ENCODE measurements around the gene TRIM25. TPM values are rescaled to one million over a fixed set of nuclear protein-coding genes. Genes with fewer than 3 reads are reported as not detected.

Gene TRIM25
- total RNA-seq, 1 experiment from 2014 or later, result 85.6 TPM

DNA sequence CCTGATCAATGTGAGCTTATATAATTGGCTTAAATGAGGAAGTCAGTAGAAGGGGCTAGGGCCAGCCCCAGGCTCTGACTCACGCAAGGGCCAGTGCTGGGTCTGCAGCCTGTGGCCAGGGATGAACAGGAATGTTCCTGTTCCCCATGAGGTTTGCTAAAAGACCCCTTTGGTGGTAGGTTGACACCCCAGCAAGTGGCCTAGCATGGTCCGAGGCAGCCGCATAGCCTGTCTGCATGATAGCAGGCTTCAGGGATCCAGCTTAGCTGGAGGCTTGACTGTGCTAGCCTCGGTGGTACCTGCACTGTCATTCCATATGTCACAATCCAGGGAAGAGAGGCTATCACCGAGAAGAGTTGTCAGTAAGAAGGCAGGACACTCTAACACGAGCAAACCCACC is 23.5 kb downstream of the TRIM25 start:
- POLR2A ChIA-PET, result no interaction called here
- TF ChIP-seq, protein P1, sequence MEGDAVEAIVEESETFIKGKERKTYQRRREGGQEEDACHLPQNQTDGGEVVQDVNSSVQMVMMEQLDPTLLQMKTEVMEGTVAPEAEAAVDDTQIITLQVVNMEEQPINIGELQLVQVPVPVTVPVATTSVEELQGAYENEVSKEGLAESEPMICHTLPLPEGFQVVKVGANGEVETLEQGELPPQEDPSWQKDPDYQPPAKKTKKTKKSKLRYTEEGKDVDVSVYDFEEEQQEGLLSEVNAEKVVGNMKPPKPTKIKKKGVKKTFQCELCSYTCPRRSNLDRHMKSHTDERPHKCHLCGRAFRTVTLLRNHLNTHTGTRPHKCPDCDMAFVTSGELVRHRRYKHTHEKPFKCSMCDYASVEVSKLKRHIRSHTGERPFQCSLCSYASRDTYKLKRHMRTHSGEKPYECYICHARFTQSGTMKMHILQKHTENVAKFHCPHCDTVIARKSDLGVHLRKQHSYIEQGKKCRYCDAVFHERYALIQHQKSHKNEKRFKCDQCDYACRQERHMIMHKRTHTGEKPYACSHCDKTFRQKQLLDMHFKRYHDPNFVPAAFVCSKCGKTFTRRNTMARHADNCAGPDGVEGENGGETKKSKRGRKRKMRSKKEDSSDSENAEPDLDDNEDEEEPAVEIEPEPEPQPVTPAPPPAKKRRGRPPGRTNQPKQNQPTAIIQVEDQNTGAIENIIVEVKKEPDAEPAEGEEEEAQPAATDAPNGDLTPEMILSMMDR (IDR thresholded peaks at IDR 0.05; ENCODE audit: insufficient read depth in 1 of 2, low read depth in 1 of 2, low read length in 1 of 2, severe bottlenecking in 1 of 2, unreplicated experiment in 1 of 2), result no peak
- H3K36me3 Mint-ChIP-seq (ENCODE audit: insufficient read depth, unreplicated experiment), result peaks cover 58% of the 10 kb centered on the region
- H3K4me3 Mint-ChIP-seq (ENCODE audit: unreplicated experiment), result no peak overlapping the region
- no peak overlapping the region for H3K27ac Mint-ChIP-seq (ENCODE audit: unreplicated experiment)
- H3K4me1 ChIP-seq, result no peaks in the 10 kb centered on the region
- H3K4me3 ChIP-seq (ENCODE audit: low read depth, low read length), result no peak overlapping the region
- intact Hi-C loops (cut with micrococcal nuclease; ENCODE audit: unreplicated experiment), result no loop called here
- H3K27me3 ChIP-seq (replicated peaks; ENCODE audit: control insufficient read depth, insufficient read depth, low read length), result no peaks in the 10 kb centered on the region
- H3K27me3 Mint-ChIP-seq (ENCODE audit: insufficient read depth, unreplicated experiment), result no peaks in the 10 kb centered on the region
- peaks cover 13% of the 10 kb centered on the region for H3K36me3 ChIP-seq (ENCODE audit: control insufficient read depth, insufficient read depth, low read length)
- H3K9me3 Mint-ChIP-seq (ENCODE audit: unreplicated experiment), result peaks cover 28% of the 10 kb centered on the region
- no TSS peak for BruUV-seq (replicated peaks)
- DNase-seq, result no peak
- H3K4me1 Mint-ChIP-seq (ENCODE audit: low read depth, unreplicated experiment), result peaks cover 6% of the 10 kb centered on the region
- H3K9me3 ChIP-seq, result no peaks in the 10 kb centered on the region; the same call in 1 of the 2 replicates
- CTCF ChIA-PET, result interaction anchor here (0.6 kb wide), 2 partner anchors 116 to 131 kb away, joined by 3 to 6 read pairs; no protein-coding TSS in a partner anchor

DNA sequence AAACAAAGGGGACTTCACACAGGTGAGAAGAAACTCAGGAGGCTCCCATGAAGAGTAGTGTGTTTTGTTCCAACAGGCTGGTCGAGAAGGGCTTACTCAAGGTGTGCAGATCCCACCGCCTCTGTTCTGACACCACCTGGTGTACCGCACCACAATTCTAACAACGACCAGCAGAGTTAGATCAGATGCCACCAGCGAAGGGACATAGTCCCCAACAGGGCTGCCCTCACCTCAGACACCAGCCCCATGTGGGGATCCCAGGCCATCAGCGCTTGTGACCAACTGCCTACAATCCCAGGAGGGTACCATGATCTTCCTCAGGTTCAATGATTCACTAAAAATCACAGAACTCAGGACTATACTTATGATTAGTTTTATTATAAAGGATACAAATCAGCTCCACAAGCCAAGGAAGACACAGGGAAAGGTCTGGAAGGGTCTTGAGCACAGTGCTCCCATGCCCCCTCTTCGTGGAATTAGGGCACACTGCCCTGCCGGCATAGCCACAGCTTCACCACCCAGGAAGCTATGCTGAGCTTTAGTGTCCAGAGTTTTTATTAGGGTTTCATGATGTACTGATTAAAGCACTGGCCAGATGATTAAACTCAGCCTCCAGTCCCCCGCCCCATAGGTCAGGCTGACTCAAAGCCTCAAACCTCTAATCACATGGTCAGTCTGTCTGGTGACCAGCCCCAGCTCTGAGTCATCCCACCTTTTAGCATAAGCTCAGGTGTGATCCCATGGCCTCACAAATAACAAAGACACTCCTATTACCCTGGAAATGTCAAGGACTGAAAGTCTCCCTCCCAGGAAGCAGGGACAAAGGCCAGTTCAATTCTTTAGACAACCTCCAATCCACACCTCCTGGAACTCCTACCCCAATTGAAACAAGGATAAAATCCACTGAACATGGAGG is 26.0 kb downstream of the TRIM25 start:
- Mint-ChIP-seq H3K36me3 (ENCODE audit: insufficient read depth, unreplicated experiment) (peaks cover 43% of the 10 kb centered on the region), H3K9me3 (ENCODE audit: unreplicated experiment) (peaks cover 27% of the 10 kb centered on the region), H3K27ac (ENCODE audit: unreplicated experiment) (no peak overlapping the region), H3K4me3 (ENCODE audit: unreplicated experiment) (no peak overlapping the region), H3K4me1 (ENCODE audit: low read depth, unreplicated experiment) (peaks cover 6% of the 10 kb centered on the region), H3K27me3 (ENCODE audit: insufficient read depth, unreplicated experiment) (no peaks in the 10 kb centered on the region)
- peaks cover 4% of the 10 kb centered on the region for H3K36me3 ChIP-seq (ENCODE audit: control insufficient read depth, insufficient read depth, low read length)
- no peak overlapping the region for H3K4me3 ChIP-seq (ENCODE audit: low read depth, low read length)
- TF ChIP-seq, protein P1 (IDR thresholded peaks at IDR 0.05; ENCODE audit: insufficient read depth in 1 of 2, low read depth in 1 of 2, low read length in 1 of 2, severe bottlenecking in 1 of 2, unreplicated experiment in 1 of 2), result no peak
- H3K27me3 ChIP-seq (replicated peaks; ENCODE audit: control insufficient read depth, insufficient read depth, low read length), result no peaks in the 10 kb centered on the region
- ChIA-PET CTCF (no interaction called here), POLR2A (no interaction called here)
- intact Hi-C loops (cut with micrococcal nuclease; ENCODE audit: unreplicated experiment), result no loop called here
- H3K4me1 ChIP-seq, result no peaks in the 10 kb centered on the region
- no peaks in the 10 kb centered on the region; the same call in 1 of the 2 replicates for H3K9me3 ChIP-seq
- TSS peak; percentile 37 for BruUV-seq (replicated peaks)
- no peak for DNase-seq

DNA sequence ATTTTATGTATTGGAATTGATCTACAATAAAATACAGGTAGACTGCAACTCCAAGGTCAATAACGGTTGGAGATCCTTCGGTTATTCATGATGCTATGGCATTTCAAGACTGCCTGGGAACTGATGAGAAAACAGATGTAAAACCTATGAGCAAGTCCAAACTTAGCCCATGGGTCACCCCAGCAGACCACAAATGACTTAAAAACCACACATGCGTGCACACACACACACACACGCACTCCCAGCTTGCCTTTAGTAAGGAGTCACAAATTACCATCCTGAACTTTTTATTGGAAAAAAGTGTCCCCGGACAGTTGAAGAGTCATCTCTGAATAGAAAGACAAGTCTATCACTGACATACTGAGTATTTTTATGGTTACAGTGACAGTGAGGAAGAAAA is 26.7 kb downstream of the TRIM25 start:
- no peak overlapping the region for H3K27ac Mint-ChIP-seq (ENCODE audit: unreplicated experiment)
- intact Hi-C loops (cut with micrococcal nuclease; ENCODE audit: unreplicated experiment), result no loop called here
- Histone ChIP-seq H3K4me1 (no peaks in the 10 kb centered on the region), H3K36me3 (ENCODE audit: control insufficient read depth, insufficient read depth, low read length) (peaks cover 1% of the 10 kb centered on the region; the same call in 1 of the 2 replicates), H3K4me3 (ENCODE audit: low read depth, low read length) (no peak overlapping the region), H3K27me3 (replicated peaks; ENCODE audit: control insufficient read depth, insufficient read depth, low read length) (no peaks in the 10 kb centered on the region), H3K9me3 (no peaks in the 10 kb centered on the region; the same call in 1 of the 2 replicates)
- no TSS peak for BruUV-seq (replicated peaks)
- TF ChIP-seq, protein P1 (IDR thresholded peaks at IDR 0.05; ENCODE audit: insufficient read depth in 1 of 2, low read depth in 1 of 2, low read length in 1 of 2, severe bottlenecking in 1 of 2, unreplicated experiment in 1 of 2), result no peak
- H3K4me1 Mint-ChIP-seq (ENCODE audit: low read depth, unreplicated experiment), result peaks cover 6% of the 10 kb centered on the region
- no peak for DNase-seq
- no peak overlapping the region for H3K4me3 Mint-ChIP-seq (ENCODE audit: unreplicated experiment)
- CTCF ChIA-PET, result interaction anchor here (1.6 kb wide), 1 partner anchor 67 kb away, joined by 3 read pairs; no protein-coding TSS in a partner anchor
- H3K36me3 Mint-ChIP-seq (ENCODE audit: insufficient read depth, unreplicated experiment), result peaks cover 36% of the 10 kb centered on the region
- no peaks in the 10 kb centered on the region for H3K27me3 Mint-ChIP-seq (ENCODE audit: insufficient read depth, unreplicated experiment)
- H3K9me3 Mint-ChIP-seq (ENCODE audit: unreplicated experiment), result peaks cover 20% of the 10 kb centered on the region
- POLR2A ChIA-PET, result no interaction called here
